C4-2B (cell line): ENCODE results near the gene ERC2.

Experiments
- H3K27ac ChIP-seq: fragments of 450-650 bp; 2 replicates; pipeline ENCODE4 v1.5.1; 2017
- ZFX ChIP-seq: fragments of 450-650 bp; IDR thresholded peaks from 2 replicates; pipeline ENCODE4 v1.6.1; 2017
- TF ChIP-seq, protein P1 (sequence below): fragments of 450-650 bp; conservative IDR thresholded peaks from 2 replicates; pipeline ENCODE4 v1.5.1; 2017; ENCODE audit warnings: mild to moderate bottlenecking

The ERC2 gene

DNA sequence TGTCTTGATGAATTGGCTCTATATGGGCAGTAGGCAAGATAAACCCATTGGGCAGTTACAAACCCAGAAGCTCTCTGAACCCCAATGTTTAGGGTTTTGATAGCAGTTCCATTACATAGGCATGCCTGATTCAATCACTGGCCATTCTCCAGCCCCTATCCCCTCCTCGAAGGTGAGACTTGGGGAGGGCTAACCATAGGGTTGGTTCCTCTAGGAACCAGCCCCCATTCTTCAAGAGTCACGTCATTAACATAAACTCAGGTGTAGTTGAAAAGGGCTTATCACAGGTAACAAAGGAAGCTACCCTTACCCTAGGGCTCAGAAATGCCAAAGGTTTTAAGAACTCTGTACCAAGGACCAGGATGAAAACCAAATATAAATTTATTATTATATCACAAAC lies 353.1 kb downstream of the ERC2 start:
- no peak overlapping the region for H3K27ac ChIP-seq

DNA sequence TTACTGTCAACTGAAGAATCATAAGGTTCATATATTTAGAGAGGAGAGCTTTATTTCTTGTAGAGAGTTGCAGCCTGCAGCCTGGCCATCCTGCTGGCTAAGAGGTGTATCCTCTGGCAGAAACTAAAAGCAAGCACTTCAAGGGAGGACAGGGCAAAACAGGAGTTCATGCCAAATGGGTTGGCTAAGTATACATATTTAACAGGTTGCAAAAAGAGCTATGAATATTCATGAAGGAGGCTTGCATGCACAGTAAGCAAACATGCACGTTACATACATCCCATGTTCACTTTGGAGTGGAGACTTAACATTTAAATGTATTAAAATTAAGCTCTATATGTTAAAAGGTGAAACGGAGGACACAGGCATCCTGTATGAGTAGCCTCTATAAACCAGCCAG lies 354.4 kb downstream of the ERC2 start:
- TF ChIP-seq, protein P1, sequence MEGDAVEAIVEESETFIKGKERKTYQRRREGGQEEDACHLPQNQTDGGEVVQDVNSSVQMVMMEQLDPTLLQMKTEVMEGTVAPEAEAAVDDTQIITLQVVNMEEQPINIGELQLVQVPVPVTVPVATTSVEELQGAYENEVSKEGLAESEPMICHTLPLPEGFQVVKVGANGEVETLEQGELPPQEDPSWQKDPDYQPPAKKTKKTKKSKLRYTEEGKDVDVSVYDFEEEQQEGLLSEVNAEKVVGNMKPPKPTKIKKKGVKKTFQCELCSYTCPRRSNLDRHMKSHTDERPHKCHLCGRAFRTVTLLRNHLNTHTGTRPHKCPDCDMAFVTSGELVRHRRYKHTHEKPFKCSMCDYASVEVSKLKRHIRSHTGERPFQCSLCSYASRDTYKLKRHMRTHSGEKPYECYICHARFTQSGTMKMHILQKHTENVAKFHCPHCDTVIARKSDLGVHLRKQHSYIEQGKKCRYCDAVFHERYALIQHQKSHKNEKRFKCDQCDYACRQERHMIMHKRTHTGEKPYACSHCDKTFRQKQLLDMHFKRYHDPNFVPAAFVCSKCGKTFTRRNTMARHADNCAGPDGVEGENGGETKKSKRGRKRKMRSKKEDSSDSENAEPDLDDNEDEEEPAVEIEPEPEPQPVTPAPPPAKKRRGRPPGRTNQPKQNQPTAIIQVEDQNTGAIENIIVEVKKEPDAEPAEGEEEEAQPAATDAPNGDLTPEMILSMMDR = no peak
- no peak for TF ChIP-seq ZFX
- H3K27ac ChIP-seq = no peak overlapping the region

More for the DNA sequence above, 353.1 kb downstream of the ERC2 start:
- TF ChIP-seq, protein P1 = no peak
- no peak for TF ChIP-seq ZFX

DNA sequence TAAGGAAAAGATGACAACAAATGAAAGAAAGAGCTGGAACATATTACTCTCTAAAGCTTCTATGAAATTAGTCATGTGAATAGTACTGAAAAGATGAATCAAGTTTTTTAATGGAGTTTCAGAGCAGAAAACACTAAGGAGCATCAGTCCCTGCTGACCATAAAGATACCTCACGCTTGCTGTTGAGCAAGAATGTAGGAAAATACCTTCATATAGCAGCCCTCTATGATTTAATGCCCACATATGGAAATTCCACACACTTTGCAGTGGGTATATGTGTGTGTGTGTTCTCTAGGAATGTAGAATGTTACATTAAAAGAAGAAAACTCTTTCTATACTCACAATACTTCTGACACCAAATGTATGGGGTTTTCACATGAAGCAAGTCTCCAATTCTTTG lies 355.0 kb downstream of the ERC2 start:
- H3K27ac ChIP-seq = no peak overlapping the region
- TF ChIP-seq, protein P1 = no peak
- TF ChIP-seq ZFX = no peak

DNA sequence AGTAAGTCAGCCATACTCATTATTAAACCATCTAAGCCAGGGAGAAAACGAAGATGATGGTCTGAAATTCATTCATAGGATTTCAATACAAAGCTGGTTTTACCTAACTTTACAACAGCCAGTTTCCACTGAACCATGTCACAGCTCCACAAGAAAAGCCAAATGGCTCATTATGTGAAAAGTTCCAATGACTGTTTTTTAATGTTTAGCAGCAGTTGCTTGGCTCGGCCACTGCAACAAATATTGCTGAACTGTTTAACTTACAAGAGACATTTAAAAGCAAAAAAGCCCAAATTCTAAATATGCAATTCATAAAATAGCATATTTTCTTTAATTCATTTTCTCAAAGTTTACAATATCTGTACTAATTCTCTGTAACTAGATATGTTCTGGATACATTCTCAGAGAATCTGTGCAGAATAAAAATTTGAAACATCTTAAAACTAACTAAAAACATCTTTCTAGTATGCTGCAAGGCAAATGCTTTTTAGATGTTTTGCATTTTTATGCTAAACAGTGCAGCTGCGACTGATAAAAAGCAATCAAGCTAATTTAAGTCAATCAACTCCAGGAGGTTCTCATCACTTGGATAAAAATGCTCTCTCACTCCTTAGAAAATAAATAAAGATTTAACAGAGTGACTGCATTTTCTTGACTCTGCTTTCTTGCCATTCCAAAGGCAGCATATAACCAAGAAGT lies 356.5 kb downstream of the ERC2 start:
- no peak overlapping the region for H3K27ac ChIP-seq
- no peak for TF ChIP-seq ZFX
- TF ChIP-seq, protein P1 = no peak

DNA sequence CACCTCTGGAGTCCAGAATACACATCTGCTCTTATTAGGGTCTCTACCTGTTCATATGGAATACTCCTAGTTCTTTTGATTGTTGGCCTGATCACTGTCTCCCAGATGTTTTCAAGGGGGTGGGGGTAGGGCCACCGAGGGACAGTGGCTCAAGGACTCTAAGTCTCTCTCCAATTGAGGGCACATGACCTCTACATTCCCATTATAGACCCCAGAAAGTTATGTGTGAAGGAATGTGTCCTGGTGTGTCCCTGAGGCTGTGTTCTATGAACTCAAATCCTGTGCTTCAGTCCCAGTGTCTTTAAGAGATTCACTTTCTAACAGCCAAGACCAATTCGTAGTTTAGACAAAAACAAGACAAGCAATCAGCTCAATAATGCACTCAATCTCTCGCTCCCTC lies 357.4 kb downstream of the ERC2 start:
- TF ChIP-seq, protein P1 = no peak
- TF ChIP-seq ZFX = no peak
- no peak overlapping the region for H3K27ac ChIP-seq

DNA sequence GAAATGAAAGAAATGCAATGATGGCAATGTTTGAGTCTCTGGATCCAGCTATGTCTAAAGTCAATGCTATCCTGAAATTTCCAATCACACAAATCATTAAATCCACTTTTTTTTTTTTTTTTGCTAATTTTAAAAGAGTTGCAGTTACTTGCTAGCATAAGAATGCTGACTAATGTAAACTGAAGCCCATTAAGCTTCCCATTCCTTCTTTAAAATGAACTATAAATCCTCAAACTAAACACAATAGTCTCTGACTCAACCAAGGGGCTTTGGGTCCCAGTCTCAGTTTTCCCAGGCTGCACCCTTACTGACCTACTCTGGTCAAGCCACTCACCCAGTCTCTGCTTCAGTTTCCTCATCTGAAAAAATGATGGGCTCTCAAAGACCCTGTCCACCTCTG lies 361.1 kb downstream of the ERC2 start:
- TF ChIP-seq ZFX = no peak
- H3K27ac ChIP-seq = no peak overlapping the region

DNA sequence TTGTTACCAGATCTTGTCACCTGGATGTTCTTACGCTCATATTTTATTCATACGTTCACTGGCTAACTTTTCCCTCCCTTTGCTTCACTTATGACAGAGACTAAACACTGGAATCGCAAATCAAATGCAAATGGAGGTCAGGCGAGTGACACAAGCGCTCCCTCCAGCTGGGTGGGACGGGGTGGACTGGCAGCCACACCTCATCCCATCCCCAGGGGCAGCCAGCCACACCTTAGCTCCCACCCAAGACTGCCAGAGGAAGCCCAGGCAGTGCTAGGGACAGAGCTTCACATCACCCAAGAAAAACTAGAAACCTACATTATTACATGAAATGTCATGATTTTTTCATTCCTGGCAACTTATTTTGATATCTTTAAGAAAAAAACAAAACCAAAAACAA lies 366.2 kb downstream of the ERC2 start:
- TF ChIP-seq, protein P1 = no peak
- TF ChIP-seq ZFX = no peak
- no peak overlapping the region for H3K27ac ChIP-seq

DNA sequence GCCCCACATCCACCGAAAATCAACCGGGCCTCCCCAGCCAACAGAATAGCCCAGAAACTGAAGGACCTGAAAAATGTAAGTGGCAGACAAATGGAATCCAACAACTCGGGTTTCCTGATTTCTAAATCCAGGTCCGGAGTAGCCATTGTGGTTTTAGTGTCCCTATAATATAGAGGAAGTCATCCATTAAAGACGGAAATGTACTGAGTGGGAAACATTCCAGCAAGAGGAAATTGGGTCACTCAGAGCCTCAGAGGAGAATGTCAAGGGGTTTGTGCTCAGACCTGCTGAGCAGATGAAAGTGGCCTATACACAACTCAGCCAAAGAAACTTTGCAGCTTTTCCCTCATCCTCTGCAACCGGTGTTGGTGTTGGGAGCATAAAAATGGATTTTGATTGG lies 366.7 kb downstream of the ERC2 start:
- TF ChIP-seq, protein P1 = no peak
- TF ChIP-seq ZFX = no peak
- no peak overlapping the region for H3K27ac ChIP-seq
